ENCODE data around the gene CRLF3. TPM values are rescaled to one million over a fixed set of nuclear protein-coding genes. Genes with fewer than 3 reads are reported as not detected.

CRLF3 gene
- total and polyA plus RNA-seq, 7 donors = 7.2 to 17.4 (median 10.8) TPM

GRCh38 chr17:30832438-30833124 is 8.1 kb upstream of the CRLF3 start:
- peak overlapping the region; percentile 47 to 65 (median 54) for H3K4me3 ChIP-seq
- H3K36me3 ChIP-seq = no peaks in the 10 kb centered on the region
- H3K27ac ChIP-seq = peak overlapping the region in 1 of 4 donors; percentile 19
- intact Hi-C loops (cut with DNase I) = no loop called here
- peaks cover 0 to 16% (median 11%) of the 10 kb centered on the region in 4 donors for H3K4me1 ChIP-seq
- H3K9me3 ChIP-seq = no peaks in the 10 kb centered on the region
- 2 to 4% methylated on average over 15 of the region's 15 CpGs for WGBS, 2 donors
- TF ChIP-seq, protein P1, sequence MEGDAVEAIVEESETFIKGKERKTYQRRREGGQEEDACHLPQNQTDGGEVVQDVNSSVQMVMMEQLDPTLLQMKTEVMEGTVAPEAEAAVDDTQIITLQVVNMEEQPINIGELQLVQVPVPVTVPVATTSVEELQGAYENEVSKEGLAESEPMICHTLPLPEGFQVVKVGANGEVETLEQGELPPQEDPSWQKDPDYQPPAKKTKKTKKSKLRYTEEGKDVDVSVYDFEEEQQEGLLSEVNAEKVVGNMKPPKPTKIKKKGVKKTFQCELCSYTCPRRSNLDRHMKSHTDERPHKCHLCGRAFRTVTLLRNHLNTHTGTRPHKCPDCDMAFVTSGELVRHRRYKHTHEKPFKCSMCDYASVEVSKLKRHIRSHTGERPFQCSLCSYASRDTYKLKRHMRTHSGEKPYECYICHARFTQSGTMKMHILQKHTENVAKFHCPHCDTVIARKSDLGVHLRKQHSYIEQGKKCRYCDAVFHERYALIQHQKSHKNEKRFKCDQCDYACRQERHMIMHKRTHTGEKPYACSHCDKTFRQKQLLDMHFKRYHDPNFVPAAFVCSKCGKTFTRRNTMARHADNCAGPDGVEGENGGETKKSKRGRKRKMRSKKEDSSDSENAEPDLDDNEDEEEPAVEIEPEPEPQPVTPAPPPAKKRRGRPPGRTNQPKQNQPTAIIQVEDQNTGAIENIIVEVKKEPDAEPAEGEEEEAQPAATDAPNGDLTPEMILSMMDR (IDR thresholded peaks at IDR 0.05) = no peak
- no peaks in the 10 kb centered on the region for H3K27me3 ChIP-seq
- DNase-seq = no peak

DNA sequence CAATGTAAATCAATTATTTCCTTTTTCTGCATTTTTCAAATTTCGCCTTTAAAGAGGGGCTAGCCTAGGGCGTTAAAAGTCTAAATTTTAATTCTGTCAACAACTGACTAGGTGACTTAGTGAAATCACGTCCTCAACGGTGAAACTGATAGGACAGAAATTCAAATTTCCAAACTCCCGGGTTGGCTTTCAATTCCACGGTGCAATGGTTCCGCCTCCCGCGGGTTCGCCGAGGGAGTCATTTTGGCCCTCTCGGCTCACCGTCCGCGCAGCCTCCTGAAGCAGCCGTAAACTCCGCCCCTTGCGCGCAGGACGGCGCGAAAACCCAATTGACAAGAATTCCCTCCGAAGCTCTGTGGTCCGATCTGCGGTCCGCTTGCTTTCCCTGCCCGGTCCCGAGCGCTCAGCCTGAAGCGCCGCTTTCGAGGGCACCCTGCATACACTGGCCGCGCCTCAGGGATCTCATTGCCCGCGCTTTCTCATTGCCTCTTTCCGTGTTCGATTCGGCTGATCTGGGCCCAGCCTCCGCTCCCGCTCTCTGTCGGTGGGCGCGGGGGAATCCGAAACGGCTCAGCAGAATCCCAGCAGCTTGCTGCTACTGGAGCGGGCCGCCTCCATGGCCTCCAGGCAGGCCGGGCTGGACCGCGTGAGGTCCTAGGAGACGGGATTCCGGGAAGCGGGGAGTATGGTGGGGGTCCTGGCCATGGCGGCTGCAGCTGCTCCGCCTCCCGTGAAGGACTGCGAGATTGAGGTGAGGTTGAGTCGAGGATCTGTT is 7.4 kb upstream of the CRLF3 start, which contains the start of gene ATAD5:
TSS of gene ATAD5 (plus strand) at position 304 of the 775 bp plus-strand sequence. CDS start at position 686, 382 bp downstream.
- H3K4me3 ChIP-seq = peak within 1 kb of the TSS; percentile 47 to 65 (median 54)
- WGBS, 2 donors = 0 to 1% methylated on average over 59 of the region's 59 CpGs
- H3K9me3 ChIP-seq = no peaks in the 10 kb centered on the region
- peaks cover 0 to 16% (median 11%) of the 10 kb centered on the region in 4 donors for H3K4me1 ChIP-seq
- H3K27me3 ChIP-seq = no peaks in the 10 kb centered on the region
- TF ChIP-seq POLR2A (IDR thresholded peaks at IDR 0.05) (no peak), EP300 (IDR thresholded peaks at IDR 0.05) (peak in 1 of 4 donors; percentile 51), POLR2AphosphoS5 (IDR thresholded peaks at IDR 0.05) (peak; percentile 29 to 90 (median 58))
- peak within 1 kb of the TSS; percentile 19 to 44 (median 31) for H3K27ac ChIP-seq
- DNase-seq = peak; percentile 95
- no peaks in the 10 kb centered on the region for H3K36me3 ChIP-seq
- intact Hi-C loops (cut with DNase I) = no loop called here

DNA sequence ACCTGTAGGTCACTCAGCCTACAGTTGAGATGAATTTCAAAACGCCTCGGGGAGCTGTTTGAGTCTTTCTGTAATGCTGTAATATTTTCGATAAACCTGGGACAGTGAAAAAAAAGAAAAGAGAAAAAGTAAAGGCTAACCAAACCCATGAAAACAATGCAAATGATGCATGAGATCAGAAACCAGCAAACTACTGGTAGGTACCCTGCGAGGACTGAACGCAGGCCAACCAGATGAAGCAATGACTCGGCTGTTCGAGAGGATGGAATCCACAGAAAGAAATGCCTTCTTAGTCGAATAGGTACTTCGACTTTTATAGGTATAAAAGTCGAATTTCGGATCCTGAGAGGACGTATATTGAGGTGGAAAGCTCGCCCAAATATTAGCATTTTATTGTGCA is 6.8 kb upstream of the CRLF3 start:
- H3K4me1 ChIP-seq = peaks cover 0 to 16% (median 11%) of the 10 kb centered on the region in 4 donors
- H3K36me3 ChIP-seq = no peaks in the 10 kb centered on the region
- peak overlapping the region; percentile 19 to 44 (median 31) for H3K27ac ChIP-seq
- intact Hi-C loops (cut with DNase I) = no loop called here
- H3K9me3 ChIP-seq = no peaks in the 10 kb centered on the region
- WGBS, 2 donors = 29 to 42% methylated on average over 13 of the region's 13 CpGs
- no peak for DNase-seq
- no peak for TF ChIP-seq POLR2A (IDR thresholded peaks at IDR 0.05)
- TF ChIP-seq POLR2AphosphoS5 (IDR thresholded peaks at IDR 0.05) = no peak
- TF ChIP-seq EP300 (IDR thresholded peaks at IDR 0.05) = no peak
- TF ChIP-seq, protein P1 (IDR thresholded peaks at IDR 0.05) = no peak
- no peaks in the 10 kb centered on the region for H3K27me3 ChIP-seq
- peak overlapping the region; percentile 47 to 65 (median 54) for H3K4me3 ChIP-seq

- H3K4me1 ChIP-seq = peaks cover 0 to 27% (median 14%) of the 10 kb centered on the region in 4 donors
- no peak overlapping the region for H3K4me3 ChIP-seq
- H3K36me3 ChIP-seq = no peaks in the 10 kb centered on the region
- no peaks in the 10 kb centered on the region for H3K27me3 ChIP-seq
- WGBS, 2 donors = 89 to 91% methylated on average over 5 of the region's 5 CpGs
- no peak for DNase-seq
- no peak overlapping the region for H3K27ac ChIP-seq
- TF ChIP-seq EP300 (IDR thresholded peaks at IDR 0.05) = no peak
- TF ChIP-seq POLR2A (IDR thresholded peaks at IDR 0.05) = no peak
- no peak for TF ChIP-seq POLR2AphosphoS5 (IDR thresholded peaks at IDR 0.05)
- TF ChIP-seq, protein P1 (IDR thresholded peaks at IDR 0.05) = no peak
- intact Hi-C loops (cut with DNase I) = loop anchor here (10.0 kb wide), 1 partner anchor 114 kb away; no protein-coding TSS in a partner anchor
- H3K9me3 ChIP-seq = no peaks in the 10 kb centered on the region
Observed at GRCh38 chr17:30829022-30829421, 4.5 kb upstream of the CRLF3 start.

DNA sequence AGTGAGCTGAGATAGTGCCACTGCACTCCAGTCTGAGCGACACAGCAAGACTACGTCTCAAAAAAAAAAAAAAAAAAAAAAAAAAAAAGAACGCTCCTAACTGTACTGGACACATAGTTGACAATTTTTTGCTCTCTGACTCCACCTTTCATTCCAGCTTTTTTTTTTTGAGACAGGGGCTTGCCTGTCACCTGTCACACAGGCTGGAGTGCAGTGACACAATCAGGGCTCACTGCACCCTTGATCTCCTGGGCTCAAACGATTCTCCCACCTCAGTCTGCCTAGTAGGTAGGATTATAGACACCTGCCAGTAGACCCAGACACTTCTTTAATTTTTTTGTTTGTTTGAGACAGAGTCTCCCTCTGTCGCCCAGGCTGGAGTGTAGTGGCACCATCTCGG is 2.6 kb upstream of the CRLF3 start:
- no peaks in the 10 kb centered on the region for H3K36me3 ChIP-seq
- WGBS, 2 donors = 90 to 91% methylated on average over 6 of the region's 6 CpGs
- no peaks in the 10 kb centered on the region for H3K9me3 ChIP-seq
- intact Hi-C loops (cut with DNase I) = loop anchor here (10.0 kb wide), 1 partner anchor 112 kb away; no protein-coding TSS in a partner anchor
- peaks cover 0 to 38% (median 19%) of the 10 kb centered on the region in 4 donors for H3K4me1 ChIP-seq
- TF ChIP-seq POLR2A (IDR thresholded peaks at IDR 0.05) (no peak), EP300 (IDR thresholded peaks at IDR 0.05) (no peak), POLR2AphosphoS5 (IDR thresholded peaks at IDR 0.05) (no peak)
- TF ChIP-seq, protein P1 (IDR thresholded peaks at IDR 0.05) = no peak
- H3K4me3 ChIP-seq = no peak overlapping the region
- H3K27me3 ChIP-seq = no peaks in the 10 kb centered on the region
- DNase-seq = no peak
- H3K27ac ChIP-seq = no peak overlapping the region
